NT2/D1 (cell line): ENCODE data around the gene IL1R2.

Experiments
- DNase-seq: peaks from one replicate; pipeline ENCODE4 v3.0.0-alpha.2; 2011; ENCODE audit warnings: low read depth, low spot score
- H3K27me3 ChIP-seq: 2 replicates; pipeline ENCODE4 v1.6.0; 2011; ENCODE audit warnings: mild to moderate bottlenecking; ENCODE audit not compliant: insufficient read length, insufficient read depth
- H3K36me3 ChIP-seq: 2 replicates; pipeline ENCODE4 v1.6.1; 2011; ENCODE audit warnings: mild to moderate bottlenecking, low read length, mixed read lengths; ENCODE audit not compliant: insufficient read depth, insufficient read length
- H3K4me1 ChIP-seq: 2 replicates; pipeline ENCODE4 v1.5.1; 2011; ENCODE audit not compliant: insufficient read depth, insufficient read length
- H3K4me3 ChIP-seq: 2 replicates; pipeline ENCODE4 v1.5.1; 2011; ENCODE audit warnings: low read depth; ENCODE audit not compliant: insufficient read length
- H3K9ac ChIP-seq: 2 replicates; pipeline ENCODE4 v1.6.0; 2011; ENCODE audit warnings: low read depth; ENCODE audit not compliant: insufficient read length
- H3K9me3 ChIP-seq: 2 replicates; pipeline ENCODE4 v1.5.1; 2011; ENCODE audit warnings: mild to moderate bottlenecking, low read length; ENCODE audit not compliant: insufficient read depth
- SUZ12 ChIP-seq: IDR thresholded peaks from 2 replicates; pipeline ENCODE4 v1.6.1; 2011; ENCODE audit not compliant: insufficient read length, insufficient read depth; ENCODE audit errors: extremely low read depth
- YY1 ChIP-seq: IDR thresholded peaks from 2 replicates; pipeline ENCODE4 v1.6.1; 2011; ENCODE audit not compliant: insufficient read length, insufficient read depth
- ZNF274 ChIP-seq: IDR thresholded peaks from 2 replicates; pipeline ENCODE4 v1.6.1; 2011; ENCODE audit warnings: mild to moderate bottlenecking, low read depth, low read length

Gene IL1R2

GRCh38 chr2:102069311-102069974, 77.7 kb downstream of the IL1R2 start:
- DNase-seq = no peak
- H3K9ac ChIP-seq = no peak overlapping the region
- peaks cover 10% of the 10 kb centered on the region; the same call in 1 of the 2 replicates for H3K9me3 ChIP-seq

GRCh38 chr2:102070058-102070642, 78.4 kb downstream of the IL1R2 start:
- peaks cover 6% of the 10 kb centered on the region for H3K4me1 ChIP-seq
- H3K9me3 ChIP-seq = peaks cover 8% of the 10 kb centered on the region; the same call in 1 of the 2 replicates
- no peak for DNase-seq
- no peak for TF ChIP-seq SUZ12
- no peak for TF ChIP-seq YY1
- TF ChIP-seq ZNF274 = no peak
- H3K27me3 ChIP-seq = no peaks in the 10 kb centered on the region
- no peak overlapping the region for H3K9ac ChIP-seq
- H3K4me3 ChIP-seq = no peak overlapping the region
- no peaks in the 10 kb centered on the region for H3K36me3 ChIP-seq

More at GRCh38 chr2:102069311-102069974, 77.7 kb downstream of the IL1R2 start:
- Histone ChIP-seq H3K27me3 (no peaks in the 10 kb centered on the region), H3K4me1 (peaks cover 12% of the 10 kb centered on the region), H3K36me3 (no peaks in the 10 kb centered on the region), H3K4me3 (no peak overlapping the region)
- TF ChIP-seq YY1 (no peak), ZNF274 (no peak), SUZ12 (no peak)

GRCh38 chr2:102072741-102073140, 81.0 kb downstream of the IL1R2 start:
- H3K27me3 ChIP-seq = no peaks in the 10 kb centered on the region
- TF ChIP-seq ZNF274 (no peak), YY1 (no peak), SUZ12 (no peak)
- no peaks in the 10 kb centered on the region for H3K36me3 ChIP-seq
- no peaks in the 10 kb centered on the region for H3K4me1 ChIP-seq
- no peak for DNase-seq
- no peaks in the 10 kb centered on the region for H3K9me3 ChIP-seq
- H3K9ac ChIP-seq = no peak overlapping the region
- H3K4me3 ChIP-seq = no peak overlapping the region

- DNase-seq = no peak
- no peaks in the 10 kb centered on the region for H3K27me3 ChIP-seq
- H3K36me3 ChIP-seq = no peaks in the 10 kb centered on the region
- no peaks in the 10 kb centered on the region for H3K9me3 ChIP-seq
- TF ChIP-seq SUZ12 (no peak), ZNF274 (no peak), YY1 (no peak)
- H3K4me1 ChIP-seq = no peaks in the 10 kb centered on the region
- H3K4me3 ChIP-seq = no peak overlapping the region
- no peak overlapping the region for H3K9ac ChIP-seq
Observed at GRCh38 chr2:102073168-102073724, 81.5 kb downstream of the IL1R2 start.

- Histone ChIP-seq H3K4me1 (no peaks in the 10 kb centered on the region), H3K9me3 (no peaks in the 10 kb centered on the region; the same call in 1 of the 2 replicates), H3K27me3 (no peaks in the 10 kb centered on the region), H3K4me3 (no peak overlapping the region), H3K36me3 (no peaks in the 10 kb centered on the region), H3K9ac (no peak overlapping the region)
- TF ChIP-seq SUZ12 = no peak
- TF ChIP-seq YY1 = no peak
- no peak for TF ChIP-seq ZNF274
- no peak for DNase-seq
Observed at GRCh38 chr2:102074152-102074783, 82.5 kb downstream of the IL1R2 start.

- TF ChIP-seq SUZ12 = no peak
- TF ChIP-seq ZNF274 = no peak
- TF ChIP-seq YY1 = no peak
- Histone ChIP-seq H3K9ac (no peak overlapping the region), H3K36me3 (no peaks in the 10 kb centered on the region), H3K4me1 (no peaks in the 10 kb centered on the region), H3K27me3 (no peaks in the 10 kb centered on the region), H3K9me3 (no peaks in the 10 kb centered on the region; the same call in 1 of the 2 replicates), H3K4me3 (no peak overlapping the region)
- DNase-seq = no peak
Observed at GRCh38 chr2:102075479-102075878, 83.7 kb downstream of the IL1R2 start.

GRCh38 chr2:102076512-102076911, 84.8 kb downstream of the IL1R2 start:
- Histone ChIP-seq H3K36me3 (no peaks in the 10 kb centered on the region), H3K9me3 (no peaks in the 10 kb centered on the region; the same call in 1 of the 2 replicates), H3K4me1 (no peaks in the 10 kb centered on the region), H3K9ac (no peak overlapping the region), H3K4me3 (no peak overlapping the region), H3K27me3 (no peaks in the 10 kb centered on the region)
- no peak for TF ChIP-seq SUZ12
- TF ChIP-seq YY1 = no peak
- TF ChIP-seq ZNF274 = no peak
- no peak for DNase-seq
